K562 (cell line): ENCODE results near the gene GFRA1. TPM values are rescaled to one million over a fixed set of nuclear protein-coding genes. Genes with fewer than 3 reads are reported as not detected.

Source experiments
- ATAC-seq: fragments of 200-7000 bp; cut with Tn5 transposase; 3 replicates; pipeline ENCODE4 v1.9.1; 2020; ENCODE audit warnings: moderate library complexity
- BruUV-seq: library from RNA; stranded (reverse); fragments of 400-500 nt; replicated peaks from 2 replicates; lab custom pipeline; 2021; lab: Mats Ljungman, UMichigan
- CTCF ChIA-PET: fragments of 300-600 bp; formaldehyde crosslinking; extraction: SDS; loops from one replicate; lab custom pipeline; 2021; ENCODE audit warnings: low intra/inter-chr PET ratio; lab: Yijun Ruan, JAX
- POLR2A ChIA-PET: fragments of 300-600, 350-650 bp; sonication (Branson Sonifier 250); formaldehyde crosslinking; extraction: SDS; loops from one replicate; lab custom pipeline; 2021; ENCODE audit warnings: antibody characterized with exemption, inconsistent platforms; lab: Yijun Ruan, JAX
- DNase-seq, 4 experiments: peaks; one replicate each; pipeline versions ENCODE4 v3.0.0 to v3.0.0-alpha.2; 2011 to 2018; ENCODE audit warnings: low spot score in 3 of 4, mixed read lengths in 3 of 4; ENCODE audit errors: extremely low read depth in 1 of 4
- FAIRE-seq: peaks from 2 replicates; lab custom pipeline; 2011; peaks lifted over from hg19 to GRCh38; lab: Jason Lieb, UNC
- H2AFZ ChIP-seq: 2 replicates; pipeline ENCODE4 v1.6.0; 2011; ENCODE audit warnings: low read depth, low read length, control low read depth, inconsistent platforms
- H3K27ac ChIP-seq: fragments of 200-600 bp; 3 replicates; pipeline ENCODE4 v1.8.0; 2011; ENCODE audit warnings: low read depth, mild to moderate bottlenecking, control low read depth, inconsistent platforms, low read length, moderate library complexity, mixed read lengths; ENCODE audit errors: extremely low read depth
- H3K27me3 ChIP-seq, 2 experiments: fragments of 300-600 bp in 1 of 2; 2 replicates in 1 of 2; 3 replicates in 1 of 2; pipeline versions ENCODE4 v1.6.0 to v1.8.0; 2011; ENCODE audit warnings: inconsistent platforms in 2 of 2, low read length in 2 of 2, mild to moderate bottlenecking in 1 of 2, mixed read lengths in 1 of 2, moderate library complexity in 1 of 2; ENCODE audit not compliant: control insufficient read depth in 2 of 2, insufficient read depth in 2 of 2
- H3K36me3 ChIP-seq: fragments of 300-600 bp; 3 replicates; pipeline ENCODE4 v1.8.0; 2011; ENCODE audit warnings: mild to moderate bottlenecking, low read length, inconsistent platforms; ENCODE audit not compliant: control insufficient read depth, insufficient read depth
- H3K4me1 ChIP-seq, 2 experiments: fragments of 200-600 bp in 1 of 2; replicated peaks in 1 of 2; 2 replicates in 1 of 2; 3 replicates in 1 of 2; pipeline versions ENCODE4 v1.5.1 to v1.8.0; 2011; ENCODE audit warnings: inconsistent platforms in 2 of 2, low read length in 2 of 2, mild to moderate bottlenecking in 1 of 2, mixed read lengths in 1 of 2, moderate library complexity in 1 of 2; ENCODE audit not compliant: control insufficient read depth in 2 of 2, insufficient read depth in 2 of 2
- H3K4me2 ChIP-seq: 2 replicates; pipeline ENCODE4 v1.6.1; 2011; ENCODE audit warnings: low read length, control low read depth, inconsistent platforms, mixed read lengths; ENCODE audit not compliant: insufficient read depth
- H3K4me3 ChIP-seq: fragments of 200-600 bp; sonication (generic), shearing (Covaris generic); 2 replicates; pipeline ENCODE4 v1.5.1; 2016; ENCODE audit warnings: control low read depth, inconsistent platforms
- H3K79me2 ChIP-seq: fragments of 200-600 bp; 3 replicates; pipeline ENCODE4 v1.8.0; 2011; ENCODE audit warnings: low read length, inconsistent platforms; ENCODE audit not compliant: control insufficient read depth, insufficient read depth
- H3K9ac ChIP-seq, 2 experiments: 2 replicates each; pipeline versions ENCODE4 v1.6.0 to v1.6.1; 2011; ENCODE audit warnings: low read depth in 2 of 2, low read length in 2 of 2, control low read depth in 1 of 2, inconsistent platforms in 1 of 2, mild to moderate bottlenecking in 1 of 2, mixed read lengths in 1 of 2; ENCODE audit not compliant: insufficient read depth in 1 of 2
- H3K9me1 ChIP-seq: one replicate; pipeline ENCODE4 v1.6.0; 2011; ENCODE audit warnings: inconsistent platforms, mild to moderate bottlenecking, low read length, moderate library complexity; ENCODE audit not compliant: control insufficient read depth, insufficient read depth
- H3K9me3 ChIP-seq: replicated peaks from 2 replicates; pipeline ENCODE4 v1.5.1; 2011; ENCODE audit warnings: low read depth, low read length, inconsistent platforms; ENCODE audit not compliant: control insufficient read depth, insufficient read depth
- H4K20me1 ChIP-seq: replicated peaks from 2 replicates; pipeline ENCODE4 v1.6.1; 2011; ENCODE audit warnings: low read length, inconsistent platforms, mixed read lengths; ENCODE audit not compliant: control insufficient read depth, insufficient read depth
- E2F4 ChIP-seq: sonication (generic); formaldehyde crosslinking; IDR thresholded peaks from 2 replicates; pipeline ENCODE4 v1.8.0; 2022; ENCODE audit warnings: mild to moderate bottlenecking, low read depth, missing genetic modification reagents
- EZH2 ChIP-seq: IDR thresholded peaks from 2 replicates; pipeline ENCODE4 v1.6.1; 2012; ENCODE audit warnings: low read depth, mild to moderate bottlenecking, inconsistent platforms, low read length, borderline replicate concordance
- GABPA ChIP-seq: fragments of 200-800 bp; sonication (Bioruptor generic); conservative IDR thresholded peaks from 2 replicates; pipeline ENCODE4 v1.6.1; 2016; ENCODE audit warnings: low read depth, missing genetic modification characterization, missing compliant biosample characterization
- NFIX ChIP-seq: fragments of 250-450 bp; sonication (Bioruptor Pico); IDR thresholded peaks from 2 replicates; pipeline ENCODE4 v1.4.0; 2020; ENCODE audit warnings: low read depth, mild to moderate bottlenecking, moderate library complexity
- NFYB ChIP-seq: IDR thresholded peaks from 2 replicates; pipeline ENCODE4 v1.6.1; 2011; ENCODE audit warnings: mild to moderate bottlenecking, moderate library complexity; ENCODE audit not compliant: insufficient read length; ENCODE audit errors: extremely low read depth
- NR4A1 ChIP-seq, 2 experiments: fragments of 250-450 bp in 1 of 2; fragments of 450-650 bp in 1 of 2; sonication (Bioruptor Pico) in 1 of 2; IDR thresholded peaks; 2 replicates each; pipeline versions ENCODE4 v1.4.0 to v1.6.1; 2016 to 2020; ENCODE audit warnings: mild to moderate bottlenecking in 2 of 2, missing compliant biosample characterization in 1 of 2, missing genetic modification characterization in 1 of 2, moderate library complexity in 1 of 2
- PRDM10 ChIP-seq: fragments of 450-650 bp; IDR thresholded peaks from 2 replicates; pipeline ENCODE4 v1.6.1; 2018; ENCODE audit not compliant: partially characterized antibody
- PTRF ChIP-seq: fragments of 450-650 bp; IDR thresholded peaks from 2 replicates; pipeline ENCODE4 v1.6.1; 2016; ENCODE audit warnings: mild to moderate bottlenecking, missing genetic modification characterization, missing compliant biosample characterization
- WGBS: fragments of 100-300 bp; shearing (Covaris generic); methylation state at CpG from one replicate; pipeline ENCODE4 v1.1.6; 2016; ENCODE audit warnings: low coverage, mixed read lengths; ENCODE audit not compliant: insufficient coverage; ENCODE audit errors: missing lambda C conversion rate; 5-methylcytosine and 5-hydroxymethylcytosine counted together
- in situ Hi-C: fragments of 300-500 bp; cut with MboI; formaldehyde crosslinking; loops from 4 replicates; pipeline ENCODE4 v1.15.0; 2018; ENCODE audit warnings: inconsistent platforms, mixed read lengths
- intact Hi-C: fragments of 100-400 bp; cut with micrococcal nuclease; formaldehyde crosslinking; loops from 2 replicates; pipeline ENCODE4 v1.14.2; 2022
- polyA plus RNA-seq, 8 experiments: library from polyadenylated mRNA; depleted of rRNA in 4 of 8; stranded (reverse) in 5 of 8; unstranded in 3 of 8; fragments of >200 nt; fragmentation: Nextera tagmentation in 2 of 8; fragmentation: Illumina TruSeq in 1 of 8; extraction: Ambion mirVana in 2 of 8; extraction: Trizol in 1 of 8; gene quantifications; 2 replicates each; pipeline versions ENCODE4 v1.2.1 to v1.2.3, GENCODE V29; 2011 to 2014; ENCODE audit warnings: inconsistent platforms in 1 of 8, missing spikeins in 1 of 8
- total RNA-seq, 7 experiments: library from RNA; depleted of rRNA in 6 of 7; stranded (reverse); fragments of >200 nt in 6 of 7; fragmentation: Illumina TruSeq in 2 of 7; extraction: Trizol in 2 of 7; gene quantifications; 2 replicates each; pipeline versions ENCODE4 v1.2.1 to v1.2.3, GENCODE V29; 2011 to 2021; ENCODE audit warnings: low replicate concordance in 1 of 7
- TF ChIP-seq, protein P1 (sequence below): fragments of 450-650 bp; IDR thresholded peaks from 2 replicates; pipeline ENCODE4 v1.6.1; 2017; ENCODE audit warnings: antibody characterized with exemption
- TF ChIP-seq, protein P2 (sequence below): fragments of 450-650 bp; conservative IDR thresholded peaks from 2 replicates; pipeline ENCODE4 v1.6.1; 2016; ENCODE audit warnings: missing genetic modification characterization, low read depth, mild to moderate bottlenecking, missing compliant biosample characterization, moderate library complexity

GFRA1 gene
- total and polyA plus RNA-seq, 9 of the 15 experiments (the other 6 are each of a cell fraction or from before 2014, with no cell fraction given) = 0.04 TPM; not detected in 8

- no peaks in the 10 kb centered on the region for H3K36me3 ChIP-seq
- BruUV-seq = no TSS peak
- FAIRE-seq (no peak), ATAC-seq (no peak), DNase-seq (no peak)
- ChIA-PET POLR2A (no interaction called here), CTCF (no interaction called here)
- in situ Hi-C loops (no loop called here), intact Hi-C loops (no loop called here)
- H4K20me1 ChIP-seq = no peaks in the 10 kb centered on the region
- H3K4me3 ChIP-seq = no peak overlapping the region
- H3K4me1 ChIP-seq = no peaks in the 10 kb centered on the region
- no peaks in the 10 kb centered on the region for H3K79me2 ChIP-seq
- no peak overlapping the region for H2AFZ ChIP-seq
- H3K27me3 ChIP-seq = no peaks in the 10 kb centered on the region
- TF ChIP-seq E2F4 (CRISPR knock-in tag) = no peak
- TF ChIP-seq, protein P1, sequence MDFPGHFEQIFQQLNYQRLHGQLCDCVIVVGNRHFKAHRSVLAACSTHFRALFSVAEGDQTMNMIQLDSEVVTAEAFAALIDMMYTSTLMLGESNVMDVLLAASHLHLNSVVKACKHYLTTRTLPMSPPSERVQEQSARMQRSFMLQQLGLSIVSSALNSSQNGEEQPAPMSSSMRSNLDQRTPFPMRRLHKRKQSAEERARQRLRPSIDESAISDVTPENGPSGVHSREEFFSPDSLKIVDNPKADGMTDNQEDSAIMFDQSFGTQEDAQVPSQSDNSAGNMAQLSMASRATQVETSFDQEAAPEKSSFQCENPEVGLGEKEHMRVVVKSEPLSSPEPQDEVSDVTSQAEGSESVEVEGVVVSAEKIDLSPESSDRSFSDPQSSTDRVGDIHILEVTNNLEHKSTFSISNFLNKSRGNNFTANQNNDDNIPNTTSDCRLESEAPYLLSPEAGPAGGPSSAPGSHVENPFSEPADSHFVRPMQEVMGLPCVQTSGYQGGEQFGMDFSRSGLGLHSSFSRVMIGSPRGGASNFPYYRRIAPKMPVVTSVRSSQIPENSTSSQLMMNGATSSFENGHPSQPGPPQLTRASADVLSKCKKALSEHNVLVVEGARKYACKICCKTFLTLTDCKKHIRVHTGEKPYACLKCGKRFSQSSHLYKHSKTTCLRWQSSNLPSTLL = no peak
- TF ChIP-seq NFIX (CRISPR knock-in tag) = no peak
- no peak for TF ChIP-seq NFYB
- TF ChIP-seq PRDM10 = no peak
- TF ChIP-seq, protein P2, sequence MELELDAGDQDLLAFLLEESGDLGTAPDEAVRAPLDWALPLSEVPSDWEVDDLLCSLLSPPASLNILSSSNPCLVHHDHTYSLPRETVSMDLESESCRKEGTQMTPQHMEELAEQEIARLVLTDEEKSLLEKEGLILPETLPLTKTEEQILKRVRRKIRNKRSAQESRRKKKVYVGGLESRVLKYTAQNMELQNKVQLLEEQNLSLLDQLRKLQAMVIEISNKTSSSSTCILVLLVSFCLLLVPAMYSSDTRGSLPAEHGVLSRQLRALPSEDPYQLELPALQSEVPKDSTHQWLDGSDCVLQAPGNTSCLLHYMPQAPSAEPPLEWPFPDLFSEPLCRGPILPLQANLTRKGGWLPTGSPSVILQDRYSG (tag) = no peak
- no peak for TF ChIP-seq NR4A1 (CRISPR knock-in tag; IDR thresholded peaks at IDR 0.05)
- no peak for TF ChIP-seq NR4A1 (tag; IDR thresholded peaks at IDR 0.05)
- TF ChIP-seq PTRF = no peak
- no peak for TF ChIP-seq EZH2
- TF ChIP-seq GABPA (tag) = no peak
- TF ChIP-seq, all 486 proteins: peak for 0
- Histone ChIP-seq H3K9me3 (no peaks in the 10 kb centered on the region), H3K9me1 (no peaks in the 10 kb centered on the region), H3K9ac (no peak overlapping the region), H3K4me2 (no peak overlapping the region), H3K27ac (no peak overlapping the region)
- 0% methylated on average over 3 of the region's 3 CpGs for WGBS
Observed at GRCh38 chr10:116024271-116024878, 248.6 kb downstream of the GFRA1 start.
